ENCODE results near the gene MRPL49.
A peak's percentile ranks its signal among the peaks of the same experiment; 100 is the strongest.
"Not testable (repeated sequence)": the region's sequence is repeated elsewhere in the genome, so short reads cannot be mapped to it uniquely, and the experiment has no call there.

The MRPL49 gene

GRCh38 chr11:65147352-65148075 is 25.4 kb downstream of the MRPL49 start:
- Histone ChIP-seq H3K4me3 (ENCODE audit: low read depth, low read length) (no peak overlapping the region), H3K36me3 (no peaks in the 10 kb centered on the region), H3K9me3 (no peaks in the 10 kb centered on the region), H3K4me1 (no peaks in the 10 kb centered on the region), H3K27me3 (no peaks in the 10 kb centered on the region)
- DNase-seq = no peak
- no peak for TF ChIP-seq CTCF (IDR thresholded peaks at IDR 0.05; ENCODE audit: low read depth, low read length)

- no peak for DNase-seq
These were observed 26.5 kb downstream of the MRPL49 start for GRCh38 chr11:65148657-65149056.

GRCh38 chr11:65150131-65150508 is 28.0 kb downstream of the MRPL49 start:
- H3K4me3 ChIP-seq (ENCODE audit: low read depth, low read length); H3K27me3 ChIP-seq; H3K36me3 ChIP-seq; H3K9me3 ChIP-seq; DNase-seq; H3K4me1 ChIP-seq: not testable (repeated sequence)

More at GRCh38 chr11:65148657-65149056, 26.5 kb downstream of the MRPL49 start:
- no peaks in the 10 kb centered on the region for H3K27me3 ChIP-seq
- no peaks in the 10 kb centered on the region for H3K4me1 ChIP-seq
- no peaks in the 10 kb centered on the region for H3K36me3 ChIP-seq
- TF ChIP-seq CTCF (IDR thresholded peaks at IDR 0.05; ENCODE audit: low read depth, low read length) = no peak
- no peaks in the 10 kb centered on the region for H3K9me3 ChIP-seq
- no peak overlapping the region for H3K4me3 ChIP-seq (ENCODE audit: low read depth, low read length)

GRCh38 chr11:65150509-65151299 is 28.6 kb downstream of the MRPL49 start:
- H3K27me3 ChIP-seq = no peaks in the 10 kb centered on the region
- H3K36me3 ChIP-seq = no peaks in the 10 kb centered on the region
- no peaks in the 10 kb centered on the region for H3K9me3 ChIP-seq
- no peak for TF ChIP-seq CTCF (IDR thresholded peaks at IDR 0.05; ENCODE audit: low read depth, low read length)
- no peaks in the 10 kb centered on the region for H3K4me1 ChIP-seq
- H3K4me3 ChIP-seq (ENCODE audit: low read depth, low read length) = no peak overlapping the region
- DNase-seq = peak; percentile 81

- no peak overlapping the region for H3K4me3 ChIP-seq (ENCODE audit: low read depth, low read length)
- DNase-seq = no peak
- no peaks in the 10 kb centered on the region for H3K36me3 ChIP-seq
- no peaks in the 10 kb centered on the region for H3K9me3 ChIP-seq
- H3K27me3 ChIP-seq = no peaks in the 10 kb centered on the region
- no peaks in the 10 kb centered on the region for H3K4me1 ChIP-seq
- no peak for TF ChIP-seq CTCF (IDR thresholded peaks at IDR 0.05; ENCODE audit: low read depth, low read length)
These were observed 29.3 kb downstream of the MRPL49 start for GRCh38 chr11:65151331-65151899.

- H3K4me3 ChIP-seq (ENCODE audit: low read depth, low read length) = no peak overlapping the region
- no peaks in the 10 kb centered on the region for H3K4me1 ChIP-seq
- no peak for DNase-seq
- no peaks in the 10 kb centered on the region for H3K36me3 ChIP-seq
- TF ChIP-seq CTCF (IDR thresholded peaks at IDR 0.05; ENCODE audit: low read depth, low read length) = no peak
- no peaks in the 10 kb centered on the region for H3K9me3 ChIP-seq
- H3K27me3 ChIP-seq = no peaks in the 10 kb centered on the region
These were observed 30.0 kb downstream of the MRPL49 start for GRCh38 chr11:65152122-65152521.

All from BE2C (cell line).